Activated naive CD8-positive, alpha-beta T cell treated with anti-CD3 and anti-CD28 coated beads, Interleukin-2, amount 10 ng/mL, durations not matched to agents 7 days and 5 days (primary cell): ENCODE measurements around the gene MARCHF2. TPM values are rescaled to one million over a fixed set of nuclear protein-coding genes. Genes with fewer than 3 reads are reported as not detected.
"Not testable (repeated sequence)": the region's sequence is repeated elsewhere in the genome, so short reads cannot be mapped to it uniquely, and the experiment has no call there.

ENCODE experiments used
- ATAC-seq: fragments of 150-1000 bp; cut with Tn5 transposase; one replicate; pipeline ENCODE4 v1.10.0; 2021; ENCODE audit warnings: low read depth, moderate library complexity
- POLR2A ChIA-PET: fragments of 350-600 bp; sonication (Branson Sonifier 250); formaldehyde crosslinking; loops from one replicate; lab custom pipeline; 2021; ENCODE audit warnings: antibody characterized with exemption; lab: Charles Lee
- DNase-seq: peaks from one replicate; pipeline ENCODE4 v3.0.0; 2021
- H3K27ac Mint-ChIP-seq: one replicate; pipeline ENCODE4 v1.8.0; 2022; ENCODE audit warnings: mild to moderate bottlenecking, mixed read lengths
- H3K27me3 Mint-ChIP-seq: one replicate; pipeline ENCODE4 v1.8.0; 2022; ENCODE audit warnings: mild to moderate bottlenecking, moderate library complexity, mixed read lengths
- H3K36me3 Mint-ChIP-seq: one replicate; pipeline ENCODE4 v1.8.0; 2021; ENCODE audit warnings: mild to moderate bottlenecking, mixed read lengths
- H3K4me1 Mint-ChIP-seq: one replicate; pipeline ENCODE4 v1.8.0; 2021; ENCODE audit warnings: mixed read lengths
- H3K4me3 Mint-ChIP-seq: one replicate; pipeline ENCODE4 v1.8.0; 2022; ENCODE audit warnings: mild to moderate bottlenecking, moderate library complexity, mixed read lengths
- H3K9me3 Mint-ChIP-seq: one replicate; pipeline ENCODE4 v1.8.0; 2021; ENCODE audit warnings: mixed read lengths
- total RNA-seq, 2 experiments: library from RNA; stranded (reverse); gene quantifications; one replicate each; pipeline ENCODE4 v1.2.3, GENCODE V29; 2021

MARCHF2 gene
- total RNA-seq, 2 experiments from 2014 or later: 23.9 to 25.0 TPM

DNA sequence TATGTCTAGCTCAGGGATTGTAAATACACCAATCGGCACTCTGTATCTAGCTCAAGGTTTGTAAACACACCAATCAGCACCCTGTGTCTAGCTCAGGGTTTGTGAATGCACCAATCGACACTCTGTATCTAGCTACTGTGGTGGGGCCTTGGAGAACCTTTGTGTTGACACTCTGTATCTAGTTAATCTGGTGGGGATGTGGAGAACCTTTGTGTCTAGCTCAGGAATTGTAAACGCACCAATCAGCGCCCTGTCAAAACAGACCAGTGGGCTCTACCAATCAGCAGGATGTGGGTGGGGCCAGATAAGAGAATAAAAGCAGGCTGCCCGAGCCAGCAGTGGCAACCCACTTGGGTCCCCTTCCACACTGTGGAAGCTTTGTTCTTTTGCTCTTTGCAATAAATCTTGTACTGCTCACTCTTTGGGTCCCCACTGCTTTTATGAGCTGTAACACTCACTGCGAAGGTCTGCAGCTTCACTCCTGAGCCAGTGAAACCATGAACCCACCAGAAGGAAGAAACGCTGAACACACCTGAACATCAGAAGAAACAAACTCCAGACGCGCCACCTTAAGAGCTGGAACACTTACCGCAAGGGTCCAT is 36.6 kb upstream of the MARCHF2 start:
- H3K9me3 Mint-ChIP-seq, H3K27ac Mint-ChIP-seq, H3K4me3 Mint-ChIP-seq, H3K36me3 Mint-ChIP-seq, DNase-seq, H3K27me3 Mint-ChIP-seq, ATAC-seq: not testable (repeated sequence)
- H3K4me1 Mint-ChIP-seq: peaks cover 12% of the 10 kb centered on the region
- POLR2A ChIA-PET: interaction anchor here (1.2 to 2.4 kb wide), 2 partner anchors 9 to 14 kb away, joined by 3 to 11 read pairs; partner anchors contain the start of gene RAB11B

GRCh38 chr19:8377598-8377997 is 35.5 kb upstream of the MARCHF2 start:
- Mint-ChIP-seq H3K27ac (no peak overlapping the region), H3K27me3 (peaks cover 2% of the 10 kb centered on the region), H3K36me3 (no peaks in the 10 kb centered on the region), H3K9me3 (no peaks in the 10 kb centered on the region), H3K4me1 (peaks cover 12% of the 10 kb centered on the region), H3K4me3 (no peak overlapping the region)
- DNase-seq (no peak), ATAC-seq (peak; percentile 56)
- POLR2A ChIA-PET: interaction anchor here (2.4 kb wide), 1 partner anchor 13 kb away, joined by 11 read pairs; the partner anchor contains the start of gene RAB11B

DNA sequence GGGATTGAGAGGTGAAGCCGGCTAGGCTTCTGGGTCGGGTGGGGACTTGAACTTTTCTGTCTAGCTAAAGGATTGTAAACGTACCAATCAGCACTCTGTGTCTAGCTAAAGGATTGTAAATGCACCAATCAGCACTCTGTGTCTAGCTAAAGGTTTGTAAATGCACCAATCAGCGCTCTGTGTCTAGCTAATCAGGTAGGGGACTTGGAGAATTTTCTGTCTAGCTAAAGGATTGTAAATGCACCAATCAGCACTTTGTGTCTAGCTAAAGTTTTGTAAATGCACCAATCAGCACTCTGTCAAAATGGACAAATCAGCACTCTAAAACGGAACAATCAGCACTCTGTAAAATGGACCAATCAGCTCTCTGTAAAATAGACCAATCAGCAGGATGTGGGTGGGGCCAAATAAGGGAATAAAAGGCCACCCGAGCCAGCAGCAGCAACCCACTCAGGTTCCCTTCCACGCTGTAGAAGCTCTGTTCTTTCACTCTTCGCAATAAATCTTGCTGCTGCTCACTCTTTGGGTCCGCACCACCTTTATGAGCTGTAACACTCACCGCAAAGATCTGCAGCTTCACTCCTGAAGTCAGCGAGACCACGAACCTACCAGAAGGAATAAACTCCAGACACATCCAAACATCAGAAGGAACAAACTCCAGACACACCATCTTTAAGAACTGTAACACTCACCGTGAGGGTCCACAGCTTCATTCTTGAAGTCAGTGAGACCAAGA is 33.8 kb upstream of the MARCHF2 start:
- H3K4me1 Mint-ChIP-seq: peaks cover 12% of the 10 kb centered on the region
- POLR2A ChIA-PET, ATAC-seq, H3K4me3 Mint-ChIP-seq, H3K27me3 Mint-ChIP-seq, H3K27ac Mint-ChIP-seq, DNase-seq, H3K9me3 Mint-ChIP-seq, H3K36me3 Mint-ChIP-seq: not testable (repeated sequence)

DNA sequence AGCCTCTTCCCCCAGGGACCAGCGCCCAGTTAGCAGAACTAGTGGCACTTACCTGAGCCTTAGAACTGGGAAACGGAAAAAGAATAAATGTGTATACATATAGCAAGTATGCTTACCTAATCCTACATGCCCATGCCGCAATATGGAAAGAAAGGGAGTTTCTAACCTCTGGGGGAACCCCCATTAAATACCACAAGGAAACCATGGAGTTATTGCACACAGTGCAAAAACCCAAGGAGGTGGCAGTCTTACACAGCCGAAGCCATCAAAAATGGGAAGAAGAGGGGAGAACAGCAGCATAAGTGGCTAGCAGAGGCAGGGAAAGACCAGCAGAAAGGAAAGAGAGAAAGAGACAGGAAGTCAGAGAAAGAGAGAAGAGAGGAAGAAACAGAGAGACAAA is 28.5 kb upstream of the MARCHF2 start:
- H3K4me1 Mint-ChIP-seq, H3K27me3 Mint-ChIP-seq, POLR2A ChIA-PET, H3K36me3 Mint-ChIP-seq, H3K4me3 Mint-ChIP-seq, DNase-seq, ATAC-seq, H3K27ac Mint-ChIP-seq, H3K9me3 Mint-ChIP-seq: not testable (repeated sequence)

DNA sequence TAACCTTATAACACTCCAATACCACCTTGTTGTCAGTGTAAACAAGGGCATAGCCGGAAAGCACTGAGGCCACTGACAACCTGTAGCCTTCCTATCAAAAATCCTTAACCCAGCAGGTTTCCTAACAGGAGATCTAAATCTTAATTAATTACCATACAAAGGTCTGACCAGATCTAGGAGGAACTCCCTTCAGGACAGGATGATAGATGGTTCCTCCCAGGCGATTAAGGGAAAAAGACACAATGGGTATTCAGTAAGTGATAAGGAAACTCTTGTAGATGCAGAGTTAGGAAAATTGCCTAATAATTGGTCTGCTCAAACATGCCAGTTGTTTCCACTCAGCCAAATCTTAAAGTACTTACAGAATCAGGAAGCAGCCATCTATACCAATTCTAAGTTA is 28.0 kb upstream of the MARCHF2 start:
- ATAC-seq, H3K4me1 Mint-ChIP-seq, POLR2A ChIA-PET, H3K27me3 Mint-ChIP-seq, H3K9me3 Mint-ChIP-seq, H3K4me3 Mint-ChIP-seq, H3K27ac Mint-ChIP-seq, H3K36me3 Mint-ChIP-seq, DNase-seq: not testable (repeated sequence)

DNA sequence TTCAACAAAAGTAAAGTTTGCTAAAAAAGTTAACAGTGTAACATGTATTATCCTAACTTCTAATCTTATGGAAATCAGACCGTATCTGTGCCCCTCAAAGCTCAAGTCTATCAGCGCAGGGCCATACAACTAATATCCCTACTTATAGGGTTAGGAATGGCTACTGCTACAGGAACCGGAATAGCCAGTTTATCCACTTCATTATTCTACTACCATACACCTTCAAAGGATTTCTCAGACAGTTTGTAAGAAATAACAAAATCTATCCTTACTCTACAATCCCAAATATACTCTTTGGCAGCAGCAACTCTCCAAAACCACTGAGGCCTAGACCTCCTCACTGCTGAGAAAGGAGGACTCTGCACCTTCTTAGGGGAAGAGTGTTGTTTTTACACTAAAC is 27.5 kb upstream of the MARCHF2 start:
- H3K27me3 Mint-ChIP-seq, H3K9me3 Mint-ChIP-seq, ATAC-seq, H3K4me1 Mint-ChIP-seq, H3K36me3 Mint-ChIP-seq, H3K4me3 Mint-ChIP-seq, POLR2A ChIA-PET, DNase-seq, H3K27ac Mint-ChIP-seq: not testable (repeated sequence)

DNA sequence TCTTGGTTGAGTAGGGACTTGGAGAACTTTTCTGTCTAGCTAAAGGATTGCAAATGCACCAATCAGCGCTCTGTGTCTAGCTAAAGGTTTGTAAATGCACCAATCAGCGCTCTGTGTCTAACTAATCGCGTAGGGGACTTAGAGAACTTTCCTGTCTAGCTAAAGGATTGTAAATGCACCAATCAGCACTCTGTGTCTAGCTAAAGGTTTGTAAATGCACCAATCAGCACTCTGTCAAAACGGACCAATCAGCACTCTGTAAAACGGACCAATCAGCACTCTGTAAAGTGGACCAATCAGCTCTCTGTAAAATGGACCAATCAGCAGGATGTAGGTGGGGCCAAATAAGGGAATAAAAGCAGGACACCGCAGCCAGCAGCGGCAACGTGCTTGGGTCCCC is 26.7 kb upstream of the MARCHF2 start:
- DNase-seq, ATAC-seq, H3K9me3 Mint-ChIP-seq, H3K4me1 Mint-ChIP-seq, H3K36me3 Mint-ChIP-seq, H3K4me3 Mint-ChIP-seq, H3K27me3 Mint-ChIP-seq, H3K27ac Mint-ChIP-seq, POLR2A ChIA-PET: not testable (repeated sequence)

DNA sequence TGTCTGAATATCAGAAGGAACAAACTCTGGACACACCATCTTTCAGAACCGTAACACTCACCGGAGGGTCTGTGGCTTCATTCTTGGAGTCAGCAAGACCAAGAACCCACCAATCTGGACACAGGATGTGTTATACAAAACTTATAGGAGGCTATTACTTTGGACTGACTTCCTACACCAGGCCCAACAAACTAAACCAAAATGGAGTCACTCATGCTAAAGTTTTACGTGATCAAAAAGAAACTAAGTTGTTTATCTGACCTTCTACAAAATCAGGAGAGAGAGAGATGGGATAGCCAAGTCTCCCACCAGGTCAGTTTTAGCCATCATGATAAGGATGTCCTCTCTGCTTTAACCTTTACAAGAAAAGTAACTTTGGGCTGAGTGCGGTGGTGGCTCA is 26.1 kb upstream of the MARCHF2 start:
- POLR2A ChIA-PET: no interaction called here
- Mint-ChIP-seq H3K4me3 (no peak overlapping the region), H3K27me3 (no peaks in the 10 kb centered on the region), H3K36me3 (peaks cover 7% of the 10 kb centered on the region), H3K27ac (no peak overlapping the region), H3K9me3 (no peaks in the 10 kb centered on the region), H3K4me1 (peaks cover 10% of the 10 kb centered on the region)
- ATAC-seq (no peak), DNase-seq (no peak)

DNA sequence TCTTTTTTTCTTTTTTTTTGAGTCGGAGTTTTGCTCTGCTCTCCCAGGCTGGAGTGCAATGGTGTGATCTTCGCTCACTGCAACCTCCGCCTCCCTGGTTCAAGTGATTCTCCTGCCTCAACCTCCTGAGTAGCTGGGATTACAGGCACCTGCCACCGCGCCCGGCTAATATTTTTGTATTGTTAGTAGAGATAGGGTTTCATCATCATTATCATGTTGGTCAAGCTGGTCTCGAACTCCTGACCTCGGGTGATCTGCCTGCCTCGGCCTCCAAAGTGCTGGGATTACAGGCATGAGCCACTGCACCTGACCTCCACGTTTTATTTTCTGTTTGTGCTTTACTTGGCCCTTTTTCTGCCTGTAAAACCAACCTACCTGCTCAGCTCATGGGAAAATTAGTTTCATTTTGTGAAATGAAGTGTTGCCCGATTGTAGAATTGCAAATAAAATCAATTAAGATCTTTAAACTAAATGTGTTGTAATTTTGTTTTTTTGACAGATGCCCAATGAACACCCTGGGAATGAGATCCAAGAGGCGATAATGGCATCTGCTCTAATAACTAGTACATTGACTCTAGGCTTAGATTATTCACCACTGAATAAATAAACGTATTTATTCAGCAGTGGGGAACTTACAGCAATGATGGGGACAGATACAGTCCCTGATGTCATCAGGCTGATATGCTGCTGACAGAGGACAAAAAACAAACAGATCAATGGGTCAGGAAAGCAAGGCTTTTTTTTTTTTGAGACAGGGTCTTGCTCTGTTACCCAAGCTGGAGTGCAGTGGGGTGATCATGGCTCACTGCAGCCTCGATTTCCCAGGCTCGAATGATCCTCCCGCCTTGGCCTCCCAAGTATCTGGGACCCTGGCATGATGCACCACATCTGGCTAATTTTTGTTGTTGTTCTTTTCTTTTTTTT is 25.2 kb upstream of the MARCHF2 start:
- Mint-ChIP-seq H3K9me3 (no peaks in the 10 kb centered on the region), H3K4me1 (peaks cover 15% of the 10 kb centered on the region), H3K27ac (peak overlapping the region; percentile 63), H3K36me3 (peaks cover 7% of the 10 kb centered on the region), H3K27me3 (no peaks in the 10 kb centered on the region), H3K4me3 (peak overlapping the region; percentile 35)
- POLR2A ChIA-PET: no interaction called here
- DNase-seq (no peak), ATAC-seq (no peak)

- DNase-seq (no peak), ATAC-seq (no peak)
- POLR2A ChIA-PET: interaction anchor here (0.7 kb wide), 1 partner anchor 56 kb away, joined by 6 read pairs; no protein-coding TSS in a partner anchor
- H3K9me3 Mint-ChIP-seq: no peaks in the 10 kb centered on the region
- H3K4me3 Mint-ChIP-seq: no peak overlapping the region
- peaks cover 7% of the 10 kb centered on the region for H3K36me3 Mint-ChIP-seq
- no peaks in the 10 kb centered on the region for H3K27me3 Mint-ChIP-seq
- H3K4me1 Mint-ChIP-seq: peaks cover 17% of the 10 kb centered on the region
- H3K27ac Mint-ChIP-seq: no peak overlapping the region
These were observed 24.5 kb upstream of the MARCHF2 start for GRCh38 chr19:8388612-8388958.

- peak within 1 kb of the TSS; percentile 82 for H3K4me3 Mint-ChIP-seq
- H3K27me3 Mint-ChIP-seq: no peaks in the 10 kb centered on the region
- ATAC-seq (peak; percentile 94), DNase-seq (peak; percentile 92)
- peak within 1 kb of the TSS; percentile 98 for H3K27ac Mint-ChIP-seq
- H3K9me3 Mint-ChIP-seq: no peaks in the 10 kb centered on the region
- H3K36me3 Mint-ChIP-seq: peaks cover 7% of the 10 kb centered on the region
- POLR2A ChIA-PET: interaction anchor here (0.8 to 2.5 kb wide), 10 partner anchors 9 to 187 kb away, joined by 3 to 11 read pairs (median 4); partner anchors contain the start of genes MYO1F and RPS28
- H3K4me1 Mint-ChIP-seq: peaks cover 18% of the 10 kb centered on the region
These were observed 23.1 kb upstream of the MARCHF2 start, which contains the start of gene RAB11B for GRCh38 chr19:8389891-8390616. TSS of gene RAB11B (plus strand) at chr19:8390360. CDS start at chr19:8390417, 57 bp downstream.

GRCh38 chr19:8390617-8390981 is 22.5 kb upstream of the MARCHF2 start:
- Mint-ChIP-seq H3K9me3 (no peaks in the 10 kb centered on the region), H3K27me3 (no peaks in the 10 kb centered on the region), H3K27ac (peak overlapping the region; percentile 81), H3K36me3 (peaks cover 7% of the 10 kb centered on the region), H3K4me3 (peak overlapping the region; percentile 82), H3K4me1 (peaks cover 18% of the 10 kb centered on the region)
- ATAC-seq (peak; percentile 44), DNase-seq (peak; percentile 97)
- POLR2A ChIA-PET: interaction anchor here (0.6 to 2.5 kb wide), 15 partner anchors 9 to 339 kb away, joined by 3 to 11 read pairs (median 3); partner anchors contain the start of genes MYO1F and RPS28
